HEK293 (cell line): Measurements from ENCODE around the gene GCH1.

Source experiments
- GLI4 ChIP-seq: fragments of 450-650 bp; formaldehyde crosslinking; IDR thresholded peaks from 2 replicates; pipeline ENCODE4 v1.5.1; 2016; ENCODE audit warnings: missing biosample characterization, missing genetic modification characterization
- HOXA7 ChIP-seq: sonication (generic); formaldehyde crosslinking; IDR thresholded peaks from 2 replicates; pipeline ENCODE4 v1.8.1; 2022; ENCODE audit warnings: missing genetic modification reagents, borderline replicate concordance
- KLF1 ChIP-seq: fragments of 450-650 bp; formaldehyde crosslinking; IDR thresholded peaks from 2 replicates; pipeline ENCODE4 v1.5.1; 2016; ENCODE audit warnings: missing biosample characterization, missing genetic modification characterization
- PRDM10 ChIP-seq: fragments of 450-650 bp; formaldehyde crosslinking; IDR thresholded peaks from 2 replicates; pipeline ENCODE4 v1.5.1; 2016; ENCODE audit warnings: missing biosample characterization, missing genetic modification characterization
- ZBTB1 ChIP-seq: fragments of 450-650 bp; formaldehyde crosslinking; IDR thresholded peaks from 2 replicates; pipeline ENCODE4 v1.5.1; 2016; ENCODE audit warnings: missing biosample characterization, missing genetic modification characterization
- ZBTB7A ChIP-seq: fragments of 450-650 bp; formaldehyde crosslinking; IDR thresholded peaks from 2 replicates; pipeline ENCODE4 v1.5.1; 2016; ENCODE audit warnings: low read depth, missing biosample characterization, missing genetic modification characterization
- ZFHX2 ChIP-seq: fragments of 450-650 bp; formaldehyde crosslinking; conservative IDR thresholded peaks from 2 replicates; pipeline ENCODE4 v1.5.1; 2016; ENCODE audit warnings: missing biosample characterization, missing genetic modification characterization
- ZFP3 ChIP-seq: fragments of 450-650 bp; formaldehyde crosslinking; IDR thresholded peaks from 2 replicates; pipeline ENCODE4 v1.5.1; 2016; ENCODE audit warnings: low read depth, missing biosample characterization, missing genetic modification characterization
- ZNF16 ChIP-seq: fragments of 450-650 bp; formaldehyde crosslinking; IDR thresholded peaks from 2 replicates; pipeline ENCODE4 v1.5.1; 2016; ENCODE audit warnings: low read depth, missing biosample characterization, missing genetic modification characterization
- ZNF175 ChIP-seq: fragments of 450-650 bp; formaldehyde crosslinking; IDR thresholded peaks from 2 replicates; pipeline ENCODE4 v1.5.1; 2016; ENCODE audit warnings: missing biosample characterization, missing genetic modification characterization
- ZNF239 ChIP-seq: fragments of 450-650 bp; formaldehyde crosslinking; IDR thresholded peaks from 2 replicates; pipeline ENCODE4 v1.5.1; 2016; ENCODE audit warnings: missing biosample characterization, missing genetic modification characterization
- ZNF335 ChIP-seq: fragments of 450-650 bp; formaldehyde crosslinking; conservative IDR thresholded peaks from 2 replicates; pipeline ENCODE4 v1.5.1; 2016; ENCODE audit warnings: missing biosample characterization, missing genetic modification characterization
- ZNF366 ChIP-seq: fragments of 450-650 bp; formaldehyde crosslinking; conservative IDR thresholded peaks from 2 replicates; pipeline ENCODE4 v1.5.1; 2016; ENCODE audit warnings: missing biosample characterization, missing genetic modification characterization
- ZNF398 ChIP-seq: fragments of 450-650 bp; formaldehyde crosslinking; IDR thresholded peaks from 2 replicates; pipeline ENCODE4 v1.5.1; 2017; ENCODE audit warnings: missing biosample characterization, missing genetic modification characterization
- ZNF416 ChIP-seq: fragments of 450-650 bp; formaldehyde crosslinking; IDR thresholded peaks from 2 replicates; pipeline ENCODE4 v1.5.1; 2016; ENCODE audit warnings: missing biosample characterization, missing genetic modification characterization
- ZNF488 ChIP-seq: fragments of 450-650 bp; formaldehyde crosslinking; IDR thresholded peaks from 2 replicates; pipeline ENCODE4 v1.5.1; 2016; ENCODE audit warnings: missing biosample characterization, missing genetic modification characterization
- ZNF501 ChIP-seq: fragments of 450-650 bp; formaldehyde crosslinking; IDR thresholded peaks from 2 replicates; pipeline ENCODE4 v1.5.1; 2016; ENCODE audit warnings: missing biosample characterization, missing genetic modification characterization
- ZNF571 ChIP-seq: fragments of 450-650 bp; formaldehyde crosslinking; IDR thresholded peaks from 2 replicates; pipeline ENCODE4 v1.5.0; 2017; ENCODE audit warnings: missing biosample characterization, missing genetic modification characterization
- ZNF580 ChIP-seq: fragments of 450-650 bp; formaldehyde crosslinking; IDR thresholded peaks from 2 replicates; pipeline ENCODE4 v1.5.1; 2016; ENCODE audit warnings: missing biosample characterization, missing genetic modification characterization
- ZNF610 ChIP-seq: fragments of 450-650 bp; formaldehyde crosslinking; IDR thresholded peaks from 2 replicates; pipeline ENCODE4 v1.5.1; 2016; ENCODE audit warnings: missing biosample characterization, missing genetic modification characterization, borderline replicate concordance
- ZNF654 ChIP-seq: fragments of 450-650 bp; formaldehyde crosslinking; IDR thresholded peaks from 2 replicates; pipeline ENCODE4 v1.5.1; 2016; ENCODE audit warnings: low read depth, missing biosample characterization, missing genetic modification characterization
- ZNF747 ChIP-seq: fragments of 450-650 bp; formaldehyde crosslinking; IDR thresholded peaks from 2 replicates; pipeline ENCODE4 v1.5.1; 2016; ENCODE audit warnings: missing biosample characterization, missing genetic modification characterization
- ZNF791 ChIP-seq: fragments of 450-650 bp; formaldehyde crosslinking; IDR thresholded peaks from 2 replicates; pipeline ENCODE4 v1.5.1; 2016; ENCODE audit warnings: missing biosample characterization, missing genetic modification characterization
- ZNF837 ChIP-seq: fragments of 450-650 bp; formaldehyde crosslinking; IDR thresholded peaks from 2 replicates; pipeline ENCODE4 v1.5.1; 2016; ENCODE audit warnings: missing biosample characterization, missing genetic modification characterization
- ZSCAN18 ChIP-seq: fragments of 450-650 bp; formaldehyde crosslinking; IDR thresholded peaks from 2 replicates; pipeline ENCODE4 v1.5.1; 2016; ENCODE audit warnings: missing biosample characterization, missing genetic modification characterization
- TF ChIP-seq, protein P1 (sequence below): fragments of 450-650 bp; formaldehyde crosslinking; IDR thresholded peaks from 2 replicates; pipeline ENCODE4 v1.5.1; 2016; ENCODE audit warnings: missing biosample characterization, missing genetic modification characterization
- TF ChIP-seq, protein P2 (sequence below): fragments of 450-650 bp; formaldehyde crosslinking; IDR thresholded peaks from 2 replicates; pipeline ENCODE4 v1.5.1; 2016; ENCODE audit warnings: missing biosample characterization, missing genetic modification characterization, borderline replicate concordance

Gene GCH1

DNA sequence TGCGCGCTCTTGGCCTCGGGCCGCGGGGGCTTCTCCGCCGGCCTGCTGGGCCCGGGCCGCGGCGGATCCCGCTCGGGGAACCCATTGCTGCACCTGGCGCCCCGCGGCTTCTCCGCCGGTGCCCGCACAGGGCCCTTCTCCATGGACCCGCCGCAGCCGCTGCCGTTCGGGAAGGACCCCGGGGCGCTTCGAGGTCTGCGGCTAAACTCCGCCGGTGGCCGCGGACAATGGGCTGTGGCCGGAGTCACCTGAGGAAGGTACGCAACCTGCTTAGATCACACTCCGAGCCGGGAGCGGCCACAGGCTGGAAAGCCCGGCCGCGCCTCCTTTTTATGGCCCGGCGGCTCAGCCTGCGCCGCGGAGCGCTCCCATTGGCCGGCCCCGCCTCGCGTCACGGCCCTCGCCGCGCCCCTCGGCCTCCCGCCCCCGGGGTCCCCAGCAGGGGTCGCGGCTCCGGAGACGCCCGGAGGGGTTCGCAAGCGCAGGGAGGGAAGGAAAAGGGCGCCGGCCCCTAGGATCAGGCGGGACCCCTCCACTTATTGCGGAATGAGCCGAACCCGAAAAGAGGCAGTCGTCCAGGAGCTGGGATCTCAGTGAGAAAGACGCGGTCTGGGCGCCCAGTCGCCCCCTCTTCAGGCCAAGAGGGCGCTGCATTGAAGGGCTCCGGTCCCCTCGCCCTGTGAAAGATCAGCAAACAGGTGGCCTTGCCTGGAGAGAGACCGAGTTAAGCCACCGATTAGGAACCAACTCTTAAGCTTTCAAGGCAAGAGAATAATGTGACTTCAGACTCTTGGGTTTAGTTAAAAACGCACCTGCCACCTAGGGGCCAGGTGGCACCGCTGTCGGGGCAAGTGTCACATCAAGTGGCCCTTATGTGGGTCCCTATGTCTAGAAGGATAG lies at the start of gene GCH1 (continued):
- TF ChIP-seq ZNF366 (tag by site-specific recombination) (no peak), ZNF791 (tag by site-specific recombination) (no peak), ZNF580 (tag by site-specific recombination) (no peak), ZNF175 (tag by site-specific recombination) (no peak), ZNF488 (tag by site-specific recombination) (no peak), ZNF610 (tag by site-specific recombination) (no peak), ZNF501 (no peak), ZBTB7A (tag by site-specific recombination) (no peak), ZNF335 (tag by site-specific recombination) (peak; percentile 87), ZBTB1 (tag by site-specific recombination) (no peak), GLI4 (no peak), ZNF837 (tag by site-specific recombination) (no peak), ZNF398 (tag by site-specific recombination) (peak; percentile 62; the same call in 1 of the 2 replicates), ZFHX2 (0 out of 2 replicates have a peak, but pooled peaks have one; percentile 21), ZNF654 (no peak), ZNF416 (tag by site-specific recombination) (no peak), HOXA7 (CRISPR knock-in tag) (no peak), ZNF747 (tag by site-specific recombination) (no peak), KLF1 (tag by site-specific recombination) (no peak), ZNF239 (no peak), ZSCAN18 (no peak), PRDM10 (tag by site-specific recombination) (peak; percentile 64; the same call in 1 of the 2 replicates), ZNF571 (tag by site-specific recombination) (no peak), ZFP3 (tag by site-specific recombination) (no peak), ZNF16 (no peak)
- TF ChIP-seq, protein P1, sequence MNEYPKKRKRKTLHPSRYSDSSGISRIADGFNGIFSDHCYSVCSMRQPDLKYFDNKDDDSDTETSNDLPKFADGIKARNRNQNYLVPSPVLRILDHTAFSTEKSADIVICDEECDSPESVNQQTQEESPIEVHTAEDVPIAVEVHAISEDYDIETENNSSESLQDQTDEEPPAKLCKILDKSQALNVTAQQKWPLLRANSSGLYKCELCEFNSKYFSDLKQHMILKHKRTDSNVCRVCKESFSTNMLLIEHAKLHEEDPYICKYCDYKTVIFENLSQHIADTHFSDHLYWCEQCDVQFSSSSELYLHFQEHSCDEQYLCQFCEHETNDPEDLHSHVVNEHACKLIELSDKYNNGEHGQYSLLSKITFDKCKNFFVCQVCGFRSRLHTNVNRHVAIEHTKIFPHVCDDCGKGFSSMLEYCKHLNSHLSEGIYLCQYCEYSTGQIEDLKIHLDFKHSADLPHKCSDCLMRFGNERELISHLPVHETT (tag by site-specific recombination), result no peak; the same call in 1 of the 2 replicates
- TF ChIP-seq, protein P2, sequence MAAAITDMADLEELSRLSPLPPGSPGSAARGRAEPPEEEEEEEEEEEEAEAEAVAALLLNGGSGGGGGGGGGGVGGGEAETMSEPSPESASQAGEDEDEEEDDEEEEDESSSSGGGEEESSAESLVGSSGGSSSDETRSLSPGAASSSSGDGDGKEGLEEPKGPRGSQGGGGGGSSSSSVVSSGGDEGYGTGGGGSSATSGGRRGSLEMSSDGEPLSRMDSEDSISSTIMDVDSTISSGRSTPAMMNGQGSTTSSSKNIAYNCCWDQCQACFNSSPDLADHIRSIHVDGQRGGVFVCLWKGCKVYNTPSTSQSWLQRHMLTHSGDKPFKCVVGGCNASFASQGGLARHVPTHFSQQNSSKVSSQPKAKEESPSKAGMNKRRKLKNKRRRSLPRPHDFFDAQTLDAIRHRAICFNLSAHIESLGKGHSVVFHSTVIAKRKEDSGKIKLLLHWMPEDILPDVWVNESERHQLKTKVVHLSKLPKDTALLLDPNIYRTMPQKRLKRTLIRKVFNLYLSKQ (tag by site-specific recombination), result no peak
- TF ChIP-seq, all 188 proteins: peak for 30
